DMS79 (cell line): ENCODE measurements around the gene MT1H.

Experiments
- DNase-seq: peaks from one replicate; lab custom pipeline; 2025; lab: John Stamatoyannopoulos, UW

Gene MT1H

DNA sequence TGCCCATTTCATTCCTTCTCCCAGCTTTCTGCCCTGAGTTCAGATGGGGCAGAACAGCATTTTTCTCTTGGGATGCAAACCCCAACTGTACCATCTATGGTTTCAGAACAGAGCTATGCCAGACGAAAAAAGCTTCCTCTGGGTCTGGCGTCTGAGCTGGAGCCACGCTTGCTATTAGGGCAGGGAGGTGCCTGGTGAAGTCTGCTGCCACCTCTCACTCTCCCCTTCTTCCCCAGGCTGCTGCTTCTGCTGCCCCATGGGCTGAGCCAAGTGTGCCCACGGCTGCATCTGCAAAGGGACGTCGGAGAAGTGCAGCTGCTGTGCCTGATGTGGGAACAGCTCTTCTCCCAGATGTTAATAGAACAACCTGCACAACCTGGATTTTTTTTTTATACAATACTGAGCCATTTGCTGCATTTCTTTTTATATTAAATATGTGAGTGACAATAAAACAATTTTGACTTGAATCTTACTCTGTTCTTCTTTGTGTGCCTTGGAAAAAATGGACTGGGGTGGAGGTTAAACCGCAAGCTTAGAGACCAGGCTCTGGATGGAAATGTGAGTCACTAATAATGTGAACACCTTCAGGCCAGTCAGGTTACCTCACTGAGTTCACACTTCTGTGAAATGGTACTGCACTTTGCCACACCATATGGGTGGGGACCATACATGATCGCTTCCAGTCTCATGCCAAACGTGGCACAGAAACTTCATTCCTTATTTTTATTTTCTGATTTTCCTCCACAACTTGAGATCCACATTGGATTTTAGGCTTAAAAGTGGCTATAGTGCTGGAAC lies 32.8 kb upstream of the MT1H start:
- DNase-seq: no peak

DNA sequence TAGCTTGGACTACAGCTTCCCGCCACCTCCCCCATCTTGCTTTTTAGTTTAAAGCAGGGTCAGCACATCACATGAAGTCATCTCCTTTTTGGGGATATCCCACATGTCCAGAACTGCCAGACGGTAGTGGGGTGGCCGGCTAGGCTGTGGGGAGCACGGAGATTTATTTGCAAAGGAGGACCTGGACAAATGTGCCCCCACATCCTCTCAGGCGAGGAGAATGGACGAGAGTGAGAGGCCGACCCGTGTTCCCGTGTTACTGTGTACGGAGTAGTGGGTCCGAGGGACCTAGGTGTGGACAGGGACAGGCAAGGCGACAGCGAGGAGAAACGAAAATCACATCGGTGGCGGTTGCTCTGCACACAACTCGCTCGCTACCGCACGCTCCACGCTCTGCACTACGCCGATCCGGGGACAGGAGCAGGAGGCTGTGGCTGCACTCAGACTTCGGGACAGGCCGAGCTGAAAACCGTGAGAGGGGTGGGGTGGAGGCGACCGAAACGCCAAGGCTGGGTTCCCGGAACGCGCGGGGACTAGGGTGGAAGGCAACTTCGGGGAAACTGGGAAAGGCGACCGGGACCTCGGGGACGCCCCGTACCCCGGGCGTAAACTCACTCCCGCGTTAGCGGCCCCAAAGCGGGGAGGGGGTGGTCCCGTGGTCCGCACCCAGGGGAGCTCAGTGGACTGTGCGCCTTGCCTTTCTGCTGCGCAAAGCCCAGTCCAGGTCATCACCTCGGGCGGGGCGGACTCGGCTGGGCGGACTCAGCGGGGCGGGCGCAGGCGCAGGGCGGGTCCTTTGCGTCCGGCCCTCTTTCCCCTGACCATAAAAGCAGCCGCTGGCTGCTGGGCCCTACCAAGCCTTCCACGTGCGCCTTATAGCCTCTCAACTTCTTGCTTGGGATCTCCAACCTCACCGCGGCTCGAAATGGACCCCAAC lies 31.5 kb upstream of the MT1H start, which contains the start of gene MT1A:
MT1A (plus strand) TSS at position 853 of the 937 bp plus-strand sequence; CDS start at position 926, 73 bp downstream.
- DNase-seq: no peak

- no peak for DNase-seq
Measured at GRCh38 chr16:56639045-56639444, 30.6 kb upstream of the MT1H start.

- DNase-seq: no peak
Measured at GRCh38 chr16:56640076-56640475, 29.5 kb upstream of the MT1H start.

GRCh38 chr16:56641166-56641565 lies 28.4 kb upstream of the MT1H start:
- no peak for DNase-seq

DNA sequence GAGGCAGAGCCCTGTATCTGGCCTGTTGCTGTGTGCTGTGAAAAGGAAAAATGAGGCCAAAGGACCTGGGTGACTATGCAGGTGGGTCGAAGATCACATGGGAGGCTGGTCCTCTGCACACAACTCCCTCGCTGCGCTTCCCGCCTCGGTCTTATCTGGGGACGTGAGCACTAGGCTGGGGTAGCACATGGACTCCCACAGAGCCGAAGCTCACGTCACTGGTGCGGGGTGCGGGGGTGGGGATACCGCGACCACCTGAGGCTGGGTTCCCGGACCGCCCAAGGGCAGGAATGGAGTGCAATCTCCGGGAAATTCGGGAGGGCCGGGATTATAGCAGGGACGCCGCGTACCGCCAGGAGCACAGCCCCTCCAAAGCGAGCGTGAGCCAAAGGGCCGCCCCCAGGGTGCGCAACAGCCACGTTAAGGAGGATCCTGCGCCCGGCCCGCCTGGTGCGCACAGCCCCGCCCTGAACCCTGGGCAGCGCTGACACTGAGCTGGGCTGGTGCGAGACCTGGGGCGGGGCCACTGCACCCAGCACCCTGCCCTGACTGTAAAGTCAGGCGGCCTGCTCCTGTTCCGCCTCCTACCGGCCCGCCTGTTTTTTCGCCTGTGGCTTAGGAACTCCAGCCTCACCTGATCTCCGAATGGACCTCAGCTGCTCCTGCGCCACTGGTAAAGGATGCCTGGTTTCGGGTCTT lies 26.4 kb upstream of the MT1H start:
- no peak for DNase-seq

GRCh38 chr16:56643833-56644232 lies 25.8 kb upstream of the MT1H start:
- DNase-seq: no peak

DNA sequence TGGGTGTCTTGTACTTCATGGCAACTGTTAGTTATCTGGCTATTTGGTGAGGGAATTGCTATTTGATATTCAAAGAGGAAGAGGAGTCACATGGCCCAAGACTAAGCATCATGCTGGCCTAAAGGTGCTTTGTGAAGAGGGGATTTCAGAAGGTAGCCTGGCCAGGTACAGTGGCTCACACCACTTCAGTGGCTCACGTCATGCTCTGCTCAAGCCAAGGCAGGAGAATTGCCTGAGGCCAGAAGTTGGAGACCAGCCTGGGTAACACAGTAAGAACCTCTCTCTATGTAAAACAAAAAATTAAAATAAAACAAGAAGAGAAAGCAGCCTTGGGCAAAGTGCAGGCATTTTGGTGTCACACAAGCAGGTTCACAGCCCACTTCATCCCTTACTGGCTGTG lies 24.3 kb upstream of the MT1H start:
- DNase-seq: no peak

GRCh38 chr16:56645838-56646237 lies 23.8 kb upstream of the MT1H start:
- DNase-seq: no peak

GRCh38 chr16:56647641-56648431 lies 21.8 kb upstream of the MT1H start:
- DNase-seq: no peak

DNA sequence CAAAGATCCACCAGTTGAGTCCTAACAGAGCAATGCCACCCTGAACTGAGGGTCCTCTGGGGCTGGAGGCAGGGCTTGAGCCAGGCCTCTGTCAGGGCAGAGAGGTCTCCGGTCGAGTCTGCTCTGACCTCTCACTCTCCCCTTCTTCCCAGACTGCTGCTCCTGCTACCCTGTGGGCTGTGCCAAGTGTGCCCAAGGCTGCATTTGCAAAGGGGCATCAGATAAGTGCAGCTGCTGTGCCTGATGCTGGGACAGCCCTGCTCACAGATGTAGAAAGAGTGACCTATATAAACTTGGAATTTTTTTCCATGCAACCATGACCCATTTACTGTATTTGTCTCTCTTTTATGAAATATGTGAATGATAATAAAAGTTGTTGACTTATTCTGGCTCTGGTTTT lies 20.3 kb upstream of the MT1H start:
- no peak for DNase-seq

DNA sequence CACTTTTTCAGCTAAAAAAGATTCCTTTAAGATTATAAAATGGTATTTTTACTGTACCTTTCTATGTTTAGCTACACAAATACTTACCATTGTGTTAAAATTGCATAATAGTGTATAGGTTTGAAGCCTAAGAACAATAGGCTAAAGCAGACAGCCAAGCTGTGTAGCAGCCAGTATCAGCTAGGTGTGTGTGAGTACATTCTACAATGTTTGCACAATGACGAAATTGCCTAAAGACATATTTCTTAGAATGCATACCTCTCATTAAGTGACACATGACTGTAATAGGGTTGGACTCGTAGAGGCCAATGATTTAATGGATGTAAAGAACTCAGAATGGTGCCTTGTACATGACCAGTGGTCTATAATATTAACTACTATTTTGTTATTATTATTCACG lies 19.8 kb upstream of the MT1H start:
- DNase-seq: no peak

GRCh38 chr16:56651586-56651985 lies 18.0 kb upstream of the MT1H start, which contains the start of gene MT1B:
MT1B (plus strand) TSS chr16:56651886; CDS start chr16:56651954, 68 bp downstream.
- no peak for DNase-seq

DNA sequence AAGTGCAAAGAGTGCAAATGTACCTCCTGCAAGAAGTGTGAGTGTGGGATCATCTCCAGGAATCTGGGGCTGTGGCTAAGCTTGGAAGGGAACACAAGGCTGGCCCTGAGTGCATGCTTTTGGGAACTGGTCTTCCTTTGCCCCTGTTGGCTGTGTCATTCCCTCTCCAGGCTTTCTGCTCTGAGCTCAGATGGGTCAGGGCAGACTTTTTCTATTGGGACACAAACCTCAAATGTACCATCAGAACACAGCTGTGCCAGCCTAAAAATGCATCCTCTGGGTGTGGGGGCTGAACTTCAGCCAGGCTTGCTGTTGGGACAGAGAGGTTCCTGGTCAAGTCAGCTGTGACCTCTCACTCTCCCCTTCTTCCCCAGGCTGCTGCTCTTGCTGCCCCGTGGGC lies 17.0 kb upstream of the MT1H start:
- no peak for DNase-seq

DNA sequence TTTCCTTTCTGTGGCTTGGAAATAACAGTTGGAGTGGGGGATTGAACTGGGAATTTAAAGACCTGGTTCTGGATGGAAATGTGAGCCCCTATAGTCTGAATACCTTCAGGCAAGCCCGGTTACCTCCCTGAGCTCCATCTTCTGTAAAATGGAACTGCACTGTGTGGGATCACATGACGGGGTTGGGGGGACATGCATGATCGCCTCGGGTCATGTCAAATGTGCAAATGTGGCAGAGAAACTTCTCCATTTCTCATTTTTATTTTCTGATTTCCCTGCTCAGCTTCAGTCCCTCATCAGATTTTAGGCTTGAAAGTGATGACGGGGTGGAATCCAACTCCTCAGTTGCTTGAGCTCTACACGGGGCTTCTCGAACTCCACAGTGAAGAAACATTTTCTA lies 16.4 kb upstream of the MT1H start:
- DNase-seq: no peak

DNA sequence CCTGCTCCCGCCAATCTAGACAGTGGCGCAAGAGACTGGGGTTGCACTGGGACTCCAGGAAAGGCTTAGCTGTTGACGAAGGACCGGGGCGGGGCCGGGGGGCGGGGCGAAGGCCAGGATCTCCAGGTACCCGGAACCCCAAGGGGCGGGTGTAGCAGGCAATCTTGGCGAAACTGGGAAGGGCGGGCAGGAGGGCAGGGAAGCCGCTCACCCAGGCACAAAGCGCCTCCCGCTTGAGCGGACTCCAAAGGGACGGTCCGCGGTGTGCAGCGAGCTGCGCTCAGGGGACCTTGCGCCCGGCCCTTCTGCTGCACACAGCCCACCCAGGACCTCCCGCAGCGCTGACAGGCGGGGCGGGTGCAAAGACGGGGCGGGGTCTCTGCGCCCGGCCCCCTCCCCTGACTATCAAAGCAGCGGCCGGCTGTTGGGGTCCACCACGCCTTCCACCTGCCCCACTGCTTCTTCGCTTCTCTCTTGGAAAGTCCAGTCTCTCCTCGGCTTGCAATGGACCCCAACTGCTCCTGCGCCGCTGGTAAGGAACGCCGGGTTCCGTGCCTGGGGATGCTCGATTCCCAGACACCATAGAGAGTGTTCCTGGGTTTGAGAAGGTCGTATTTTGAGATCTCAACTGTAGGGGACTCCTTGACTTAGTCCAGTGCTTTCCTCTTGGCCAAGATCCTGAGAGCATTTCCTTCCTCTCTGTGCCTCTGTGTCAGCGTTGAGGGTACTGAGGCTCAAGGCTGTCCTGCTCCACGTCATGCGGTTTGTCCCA lies 11.9 kb upstream of the MT1H start, which contains the start of gene MT1F:
MT1F (plus strand) TSS at position 405 of the 772 bp plus-strand sequence; CDS start at position 505, 100 bp downstream.
- DNase-seq: peak; percentile 34

DNA sequence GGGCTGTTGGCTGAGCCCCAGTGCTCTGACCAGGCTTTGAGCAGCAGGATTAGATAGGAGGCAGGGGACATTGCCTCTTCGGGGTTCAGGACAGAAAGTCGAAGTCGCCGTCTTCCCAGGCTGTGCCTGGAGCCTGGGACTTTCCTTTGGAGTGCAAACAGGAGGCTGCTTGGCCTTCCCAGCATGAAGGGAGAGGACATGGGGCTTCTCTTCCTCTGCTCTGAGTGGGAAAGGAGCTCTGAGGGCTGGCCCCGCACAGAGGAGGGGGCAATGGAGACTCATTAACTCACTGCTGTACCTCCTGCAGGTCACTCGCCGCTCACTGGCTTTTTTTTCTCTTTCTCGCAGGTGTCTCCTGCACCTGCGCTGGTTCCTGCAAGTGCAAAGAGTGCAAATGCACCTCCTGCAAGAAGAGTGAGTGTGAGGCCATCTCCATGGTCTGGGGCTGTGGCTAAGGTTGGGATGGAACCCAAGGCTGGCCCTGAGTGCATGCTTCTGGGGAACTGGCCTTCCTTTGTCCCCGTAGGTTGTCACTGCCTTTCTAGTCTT lies 11.2 kb upstream of the MT1H start:
- DNase-seq: no peak

DNA sequence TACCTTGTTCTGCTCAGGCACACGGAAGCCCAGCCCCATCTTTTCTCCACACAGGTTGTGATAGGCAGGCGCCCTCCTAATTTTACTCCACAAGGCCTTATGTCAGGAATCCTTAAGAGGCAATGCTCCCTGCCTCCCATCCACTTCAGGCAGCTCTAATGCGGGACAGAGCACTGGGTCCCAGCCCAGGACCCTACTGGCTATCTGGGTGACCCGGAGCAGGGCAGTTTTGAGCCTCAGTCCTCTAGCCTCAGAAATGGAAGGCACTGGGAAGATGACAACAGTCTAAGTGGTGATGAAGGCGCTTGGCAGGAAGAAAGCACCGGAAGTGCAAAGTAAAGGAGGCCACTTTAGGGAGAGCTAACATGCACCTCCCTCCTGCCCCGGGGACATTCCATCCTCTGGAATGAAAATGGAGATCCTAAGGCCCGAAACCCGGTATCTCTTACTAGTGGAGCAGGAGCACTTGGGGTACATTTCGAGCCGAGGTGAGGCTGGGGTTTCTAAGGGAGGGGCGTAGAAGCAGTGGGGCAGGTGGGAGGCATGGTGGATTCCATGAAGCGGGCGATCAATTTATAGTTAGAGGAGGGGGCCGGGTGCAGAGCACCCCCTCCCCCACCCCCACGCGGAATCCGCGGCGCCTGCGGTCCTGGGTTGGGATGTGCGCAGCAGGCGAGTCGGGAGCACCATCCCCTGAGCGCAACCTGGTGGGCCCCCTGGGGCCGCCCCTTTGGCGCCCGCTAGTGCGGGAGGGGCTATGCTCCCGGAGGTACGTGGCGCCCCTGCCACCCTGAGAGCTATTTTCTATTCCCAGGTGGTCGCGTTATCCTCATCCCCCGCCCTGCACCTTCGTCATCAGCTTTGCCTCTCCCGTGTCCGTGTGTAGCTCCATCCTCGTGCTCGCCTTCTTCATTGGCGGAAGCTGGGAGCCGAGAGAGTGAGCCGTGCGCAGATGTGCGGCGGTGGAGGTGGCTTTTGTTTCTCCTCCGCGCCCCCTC lies 7.0 kb upstream of the MT1H start:
- no peak for DNase-seq

DNA sequence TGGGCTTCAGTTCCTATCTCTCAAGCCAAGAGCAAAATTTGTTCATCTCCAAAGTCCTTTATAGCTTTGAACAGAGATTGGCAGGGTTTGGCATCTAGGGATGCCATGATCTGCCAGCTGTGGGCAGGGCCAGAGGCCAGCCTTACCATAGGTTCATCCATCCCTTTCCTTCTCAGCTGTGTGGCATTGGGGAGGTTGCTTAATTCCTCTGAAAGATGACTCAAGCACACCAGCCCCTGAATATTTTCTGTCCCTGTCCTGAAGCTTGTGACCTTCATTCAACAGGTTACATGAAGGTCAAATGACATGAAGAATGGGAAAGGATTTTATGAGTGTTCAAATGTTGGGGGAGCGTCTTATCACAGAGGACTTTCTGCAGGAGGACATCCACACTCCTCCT lies 5.1 kb upstream of the MT1H start:
- no peak for DNase-seq
